Measurements from ENCODE around the gene ADCY5. TPM values are rescaled to one million over a fixed set of nuclear protein-coding genes. Genes with fewer than 3 reads are reported as not detected.

The ADCY5 gene
- total RNA-seq, 2 donors from 2014 or later: 105 to 163 TPM

DNA sequence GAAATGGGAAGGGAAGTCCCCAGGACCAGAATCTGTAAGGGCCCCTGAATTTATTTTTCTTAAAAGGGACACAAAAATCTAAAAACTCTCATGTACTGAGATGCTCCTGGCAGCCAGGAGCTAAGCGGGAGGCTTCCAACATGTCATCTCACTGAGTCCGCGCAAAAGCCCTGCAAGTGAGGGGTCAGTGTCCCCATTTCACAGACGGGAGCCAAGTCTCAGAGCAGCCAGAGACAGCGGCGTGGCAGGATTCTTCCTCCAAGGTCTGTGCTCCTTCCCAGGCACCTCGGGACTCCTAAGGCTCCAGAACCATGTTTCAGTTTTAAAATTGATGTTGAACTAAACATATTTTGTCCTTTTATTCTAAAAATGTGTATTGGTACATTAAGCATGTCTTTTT is 114.8 kb downstream of the ADCY5 start:
- Histone ChIP-seq H3K9me3 (no peaks in the 10 kb centered on the region), H3K36me3 (no peaks in the 10 kb centered on the region), H3K4me1 (peaks cover 0 to 85% of the 10 kb centered on the region in 2 donors), H3K27ac (peak overlapping the region; percentile 87 to 91), H3K4me3 (no peak overlapping the region), H3K27me3 (no peaks in the 10 kb centered on the region)
- no peak for DNase-seq (ENCODE audit: low spot score)
- TF ChIP-seq, protein P1, sequence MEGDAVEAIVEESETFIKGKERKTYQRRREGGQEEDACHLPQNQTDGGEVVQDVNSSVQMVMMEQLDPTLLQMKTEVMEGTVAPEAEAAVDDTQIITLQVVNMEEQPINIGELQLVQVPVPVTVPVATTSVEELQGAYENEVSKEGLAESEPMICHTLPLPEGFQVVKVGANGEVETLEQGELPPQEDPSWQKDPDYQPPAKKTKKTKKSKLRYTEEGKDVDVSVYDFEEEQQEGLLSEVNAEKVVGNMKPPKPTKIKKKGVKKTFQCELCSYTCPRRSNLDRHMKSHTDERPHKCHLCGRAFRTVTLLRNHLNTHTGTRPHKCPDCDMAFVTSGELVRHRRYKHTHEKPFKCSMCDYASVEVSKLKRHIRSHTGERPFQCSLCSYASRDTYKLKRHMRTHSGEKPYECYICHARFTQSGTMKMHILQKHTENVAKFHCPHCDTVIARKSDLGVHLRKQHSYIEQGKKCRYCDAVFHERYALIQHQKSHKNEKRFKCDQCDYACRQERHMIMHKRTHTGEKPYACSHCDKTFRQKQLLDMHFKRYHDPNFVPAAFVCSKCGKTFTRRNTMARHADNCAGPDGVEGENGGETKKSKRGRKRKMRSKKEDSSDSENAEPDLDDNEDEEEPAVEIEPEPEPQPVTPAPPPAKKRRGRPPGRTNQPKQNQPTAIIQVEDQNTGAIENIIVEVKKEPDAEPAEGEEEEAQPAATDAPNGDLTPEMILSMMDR (IDR thresholded peaks at IDR 0.05): no peak

DNA sequence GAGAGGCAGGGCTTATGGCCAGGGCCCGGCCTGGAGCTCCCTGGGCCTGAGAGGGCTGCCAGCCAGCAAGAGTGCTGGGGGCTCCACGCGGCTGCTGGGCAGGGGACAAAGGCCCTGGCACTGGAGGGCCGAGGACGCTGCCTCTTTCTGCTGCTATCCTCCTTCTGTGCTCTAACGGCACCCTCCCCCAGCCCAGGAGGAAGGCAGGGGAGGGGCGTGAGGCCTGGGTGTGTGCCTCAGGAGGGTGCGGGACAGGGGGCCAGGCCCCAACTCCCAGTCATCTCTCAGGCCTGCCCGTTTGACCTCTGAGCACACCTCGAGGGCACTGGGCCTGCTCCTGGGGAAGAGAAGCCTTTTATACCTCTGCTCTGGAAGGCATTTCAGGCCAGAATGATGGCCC is 115.5 kb downstream of the ADCY5 start:
- TF ChIP-seq, protein P1 (IDR thresholded peaks at IDR 0.05): no peak
- Histone ChIP-seq H3K4me3 (no peak overlapping the region), H3K27ac (peak overlapping the region; percentile 87 to 91), H3K36me3 (no peaks in the 10 kb centered on the region), H3K4me1 (peaks cover 0 to 86% of the 10 kb centered on the region in 2 donors), H3K27me3 (no peaks in the 10 kb centered on the region), H3K9me3 (no peaks in the 10 kb centered on the region)
- no peak for DNase-seq (ENCODE audit: low spot score)

DNA sequence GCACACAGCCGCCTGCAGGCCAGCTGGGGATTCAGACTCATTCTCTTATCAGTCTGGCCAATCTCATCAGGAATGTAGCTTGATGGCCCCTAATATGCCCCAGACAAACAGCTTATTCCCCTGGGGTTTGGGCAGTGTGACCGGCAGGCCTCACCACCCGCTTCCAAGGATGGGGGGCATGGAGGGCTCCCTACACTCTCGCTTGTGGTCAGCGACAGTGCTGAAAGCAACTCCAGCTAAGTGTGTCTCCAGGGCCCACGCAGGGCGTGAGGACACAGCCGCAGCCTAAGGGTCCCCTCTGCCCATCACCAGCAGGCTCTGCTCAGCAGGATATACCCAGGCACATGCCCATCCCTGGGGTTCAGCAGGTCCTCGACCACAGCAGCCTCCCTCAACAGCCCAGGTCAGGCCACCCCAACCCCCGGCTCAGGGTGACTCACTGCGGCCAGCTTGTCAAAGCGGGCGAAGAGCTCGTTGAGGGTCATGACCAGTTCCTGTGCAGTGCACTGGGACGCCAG is 116.7 kb downstream of the ADCY5 start:
- H3K4me3 ChIP-seq: no peak overlapping the region
- DNase-seq (ENCODE audit: low spot score): no peak

DNA sequence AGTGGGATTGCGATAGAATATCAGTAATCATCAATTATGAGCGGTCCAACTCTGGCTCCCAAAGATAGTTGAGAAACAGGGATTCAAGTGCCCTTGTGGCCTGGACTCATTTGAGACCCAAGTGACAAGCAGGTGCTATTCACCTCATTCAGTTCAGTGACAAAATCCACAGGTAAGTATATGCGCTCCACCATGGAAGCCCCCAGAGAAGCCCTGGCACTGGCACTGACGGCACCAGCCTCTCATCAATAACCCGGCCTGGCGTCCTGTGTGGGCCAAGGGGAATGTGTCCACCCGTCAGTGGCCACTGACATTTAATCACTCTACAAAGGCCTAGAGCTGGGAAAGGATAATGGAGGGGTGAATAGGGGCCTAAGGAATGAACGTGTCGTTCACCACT is 117.2 kb downstream of the ADCY5 start:
- Histone ChIP-seq H3K4me1 (peaks cover 0 to 92% of the 10 kb centered on the region in 2 donors), H3K27ac (peak overlapping the region; percentile 87 to 91), H3K4me3 (no peak overlapping the region), H3K36me3 (no peaks in the 10 kb centered on the region), H3K9me3 (no peaks in the 10 kb centered on the region), H3K27me3 (no peaks in the 10 kb centered on the region)
- DNase-seq (ENCODE audit: low spot score): no peak
- TF ChIP-seq, protein P1 (IDR thresholded peaks at IDR 0.05): no peak

More for the DNA sequence above, 116.7 kb downstream of the ADCY5 start:
- Histone ChIP-seq H3K4me1 (peaks cover 0 to 88% of the 10 kb centered on the region in 2 donors), H3K27me3 (no peaks in the 10 kb centered on the region), H3K9me3 (no peaks in the 10 kb centered on the region), H3K27ac (peak overlapping the region; percentile 87 to 91), H3K36me3 (no peaks in the 10 kb centered on the region)
- TF ChIP-seq, protein P1 (IDR thresholded peaks at IDR 0.05): no peak

DNA sequence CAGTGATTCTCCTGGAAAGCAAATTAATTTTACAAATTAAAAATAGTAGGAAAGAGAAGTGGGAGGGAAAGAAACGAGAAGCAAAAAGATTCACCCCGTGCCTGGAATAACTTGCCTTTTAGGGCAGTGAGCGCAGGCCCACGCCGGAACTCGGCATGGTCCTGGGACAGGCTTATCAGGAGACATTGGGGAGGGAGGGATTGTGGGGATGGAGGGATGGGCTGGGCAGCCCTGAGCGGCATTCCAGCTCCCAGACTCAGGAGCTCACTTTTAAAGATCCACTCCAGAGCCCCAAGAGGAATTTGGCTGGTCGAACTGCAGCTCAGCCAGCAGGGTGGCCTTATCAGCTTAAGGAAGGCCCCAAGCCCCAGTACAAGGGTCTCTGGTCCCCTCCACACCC is 117.9 kb downstream of the ADCY5 start:
- Histone ChIP-seq H3K27ac (peak overlapping the region; percentile 87 to 91), H3K36me3 (peaks cover 2% of the 10 kb centered on the region), H3K27me3 (no peaks in the 10 kb centered on the region), H3K9me3 (no peaks in the 10 kb centered on the region), H3K4me1 (peaks cover 0 to 89% of the 10 kb centered on the region in 2 donors), H3K4me3 (peak overlapping the region in 1 of 2 donors; percentile 10)
- DNase-seq (ENCODE audit: low spot score): no peak
- TF ChIP-seq, protein P1 (IDR thresholded peaks at IDR 0.05): no peak

DNA sequence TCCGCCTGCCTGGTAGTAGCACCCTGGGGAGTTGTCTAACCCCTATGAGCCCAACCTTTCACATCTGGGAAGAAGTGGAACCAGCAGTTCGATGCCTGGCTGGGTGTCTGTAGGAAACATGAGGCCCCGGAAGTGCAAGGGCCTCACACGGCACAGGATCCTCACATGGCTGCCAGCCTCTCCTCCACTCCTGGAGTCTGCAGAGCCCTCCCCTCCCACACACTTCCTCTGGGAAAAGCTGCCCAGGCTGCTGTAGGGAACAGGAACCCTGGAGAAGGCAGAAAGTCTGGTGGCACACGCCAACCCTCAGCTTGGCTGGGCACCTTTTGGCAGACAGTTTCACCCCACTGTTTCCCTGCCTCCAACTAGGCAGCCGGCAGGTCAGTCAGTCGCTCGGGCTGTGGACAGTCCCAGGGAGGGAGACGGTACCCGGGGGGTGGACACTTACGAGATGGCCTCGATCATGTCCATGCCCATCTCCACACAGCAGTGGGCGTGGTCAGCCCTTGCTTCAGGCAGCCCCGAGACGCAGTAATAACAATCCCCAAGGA is 118.4 kb downstream of the ADCY5 start:
- H3K4me1 ChIP-seq: peaks cover 0 to 88% of the 10 kb centered on the region in 2 donors
- DNase-seq (ENCODE audit: low spot score): no peak
- TF ChIP-seq, protein P1 (IDR thresholded peaks at IDR 0.05): no peak
- peak overlapping the region in 1 of 2 donors; percentile 10 for H3K4me3 ChIP-seq
- peak overlapping the region; percentile 87 to 91 for H3K27ac ChIP-seq
- no peaks in the 10 kb centered on the region for H3K27me3 ChIP-seq
- no peaks in the 10 kb centered on the region for H3K9me3 ChIP-seq
- H3K36me3 ChIP-seq: peaks cover 7% of the 10 kb centered on the region

Measured in right atrium auricular region (tissue), 2 donors.